Measurements from ENCODE around the gene ZNF718.
"Not testable (repeated sequence)": the region's sequence is repeated elsewhere in the genome, so short reads cannot be mapped to it uniquely, and the experiment has no call there.

ZNF718 gene

GRCh38 chr4:124275-125081 lies at the start of gene ZNF718:
TSS of gene ZNF718 (plus strand) at chr4:124501. CDS start at chr4:124671, 170 bp downstream.
- DNase-seq (ENCODE audit: low read depth in 2 of 2), result peak; percentile 82 to 89

GRCh38 chr4:85951-86350 lies 38.4 kb upstream of the ZNF718 start:
- DNase-seq (ENCODE audit: low read depth in 2 of 2), result no peak

GRCh38 chr4:86559-87324 lies 37.6 kb upstream of the ZNF718 start:
- not testable (repeated sequence) for DNase-seq (ENCODE audit: low read depth in 2 of 2)

GRCh38 chr4:98386-98785 lies 25.9 kb upstream of the ZNF718 start:
- no peak for DNase-seq (ENCODE audit: low read depth in 2 of 2)

GRCh38 chr4:99863-100262 lies 24.4 kb upstream of the ZNF718 start:
- no peak for DNase-seq (ENCODE audit: low read depth in 2 of 2)

- no peak for DNase-seq (ENCODE audit: low read depth in 2 of 2)
These were observed 17.2 kb upstream of the ZNF718 start for GRCh38 chr4:107083-107443.

GRCh38 chr4:107444-108429 lies 16.6 kb upstream of the ZNF718 start:
- DNase-seq (ENCODE audit: low read depth in 2 of 2), result no peak

- DNase-seq (ENCODE audit: low read depth in 2 of 2), result no peak
These were observed 11.5 kb upstream of the ZNF718 start for GRCh38 chr4:112771-113170.

- DNase-seq (ENCODE audit: low read depth in 2 of 2), result no peak
These were observed 10.6 kb upstream of the ZNF718 start for GRCh38 chr4:113732-114131.

- DNase-seq (ENCODE audit: low read depth in 2 of 2), result no peak
These were observed 10.2 kb upstream of the ZNF718 start for GRCh38 chr4:114149-114548.

- DNase-seq (ENCODE audit: low read depth in 2 of 2), result no peak
These were observed 7.8 kb upstream of the ZNF718 start for GRCh38 chr4:116499-116898.

GRCh38 chr4:120616-121015 lies 3.7 kb upstream of the ZNF718 start:
- no peak for DNase-seq (ENCODE audit: low read depth in 2 of 2)

GRCh38 chr4:121408-122084 lies 2.8 kb upstream of the ZNF718 start:
- DNase-seq (ENCODE audit: low read depth in 2 of 2), result peak; percentile 12 to 31

GRCh38 chr4:123922-124274 lies 403 bp upstream of the ZNF718 start:
- not testable (repeated sequence) for DNase-seq (ENCODE audit: low read depth in 2 of 2)

- peak in 1 of 2 donors; percentile 6 for DNase-seq (ENCODE audit: low read depth in 2 of 2)
These were observed 930 bp downstream of the ZNF718 start for GRCh38 chr4:125091-125771.

GRCh38 chr4:125833-126232 lies 1.5 kb downstream of the ZNF718 start:
- DNase-seq (ENCODE audit: low read depth in 2 of 2), result no peak

GRCh38 chr4:132483-132882 lies 8.2 kb downstream of the ZNF718 start:
- DNase-seq (ENCODE audit: low read depth in 2 of 2), result no peak

GRCh38 chr4:138935-139334 lies 14.6 kb downstream of the ZNF718 start:
- no peak for DNase-seq (ENCODE audit: low read depth in 2 of 2)

GRCh38 chr4:139691-140090 lies 15.4 kb downstream of the ZNF718 start:
- no peak for DNase-seq (ENCODE audit: low read depth in 2 of 2)

GRCh38 chr4:146621-147020 lies 22.3 kb downstream of the ZNF718 start:
- DNase-seq (ENCODE audit: low read depth in 2 of 2), result no peak

- DNase-seq (ENCODE audit: low read depth in 2 of 2), result no peak
These were observed 22.9 kb downstream of the ZNF718 start for GRCh38 chr4:147233-147632.

Data from stimulated activated CD8-positive, alpha-beta memory T cell treated with anti-CD3 and anti-CD28 coated beads, Interleukin-7, amount 100 ng/mL, for 4 hours (primary cell).